Activated T-cell treated with anti-CD3 and anti-CD28 coated beads, Interleukin-2, amount 50 U/mL, for 72 hours (primary cell): Measurements from ENCODE around the gene TOP1. TPM values are rescaled to one million over a fixed set of nuclear protein-coding genes. Genes with fewer than 3 reads are reported as not detected.
A peak's percentile ranks its signal among the peaks of the same experiment; 100 is the strongest.

Source experiments
- ATAC-seq, 2 donors: fragments of 150-1000 bp; cut with Tn5 transposase; replicated peaks in 1 of 2; 2 replicates each; pipeline ENCODE4 v1.10.0; 2021; ENCODE audit warnings: moderate library complexity in 2 of 2, mild to moderate bottlenecking in 1 of 2
- DNase-seq, 2 donors: peaks; one replicate each; pipeline ENCODE4 v3.0.0; 2021 to 2022; ENCODE audit warnings: mixed read lengths in 1 of 2
- H3K27ac Mint-ChIP-seq: one replicate; pipeline ENCODE4 v1.8.0; 2022; ENCODE audit warnings: mild to moderate bottlenecking, moderate library complexity, mixed read lengths
- H3K27me3 Mint-ChIP-seq: one replicate; pipeline ENCODE4 v1.8.0; 2022; ENCODE audit warnings: low read depth, mixed read lengths
- H3K36me3 Mint-ChIP-seq, 2 donors: one replicate each; pipeline ENCODE4 v1.8.0; 2022; ENCODE audit warnings: mixed read lengths in 2 of 2, mild to moderate bottlenecking in 1 of 2; ENCODE audit not compliant: insufficient read depth in 2 of 2
- H3K4me1 Mint-ChIP-seq: one replicate; pipeline ENCODE4 v1.8.0; 2022; ENCODE audit warnings: low read depth, mixed read lengths
- H3K4me3 Mint-ChIP-seq, 2 donors: one replicate each; pipeline ENCODE4 v1.8.0; 2022; ENCODE audit warnings: mild to moderate bottlenecking in 2 of 2, mixed read lengths in 2 of 2, moderate library complexity in 2 of 2
- H3K9me3 Mint-ChIP-seq, 2 donors: one replicate each; pipeline ENCODE4 v1.8.0; 2022; ENCODE audit warnings: mixed read lengths in 2 of 2
- total RNA-seq, 2 donors: library from RNA; stranded (reverse); gene quantifications; one replicate each; pipeline ENCODE4 v1.2.3, GENCODE V29; 2022

The TOP1 gene
- total RNA-seq, 2 donors from 2014 or later, result 78.7 to 86.1 TPM

GRCh38 chr20:41047279-41047974 lies 18.8 kb downstream of the TOP1 start:
- peak overlapping the region; percentile 55 to 80 for H3K4me3 Mint-ChIP-seq
- H3K9me3 Mint-ChIP-seq, result no peaks in the 10 kb centered on the region
- H3K27ac Mint-ChIP-seq, result peak overlapping the region; percentile 96
- peaks cover 95% of the 10 kb centered on the region for H3K4me1 Mint-ChIP-seq
- peaks cover 0 to 6% of the 10 kb centered on the region in 2 donors for H3K36me3 Mint-ChIP-seq
- ATAC-seq (peak; percentile 57 to 71), DNase-seq (no peak)
- H3K27me3 Mint-ChIP-seq, result no peaks in the 10 kb centered on the region

- peak; percentile 50 to 63 for ATAC-seq
- H3K4me3 Mint-ChIP-seq, result peak overlapping the region; percentile 55 to 80
These were observed 19.3 kb downstream of the TOP1 start for GRCh38 chr20:41047975-41048305.

GRCh38 chr20:41048461-41049301 lies 20.1 kb downstream of the TOP1 start:
- Mint-ChIP-seq H3K4me3 (peak overlapping the region; percentile 55 to 80), H3K27me3 (no peaks in the 10 kb centered on the region), H3K9me3 (peaks cover 2% of the 10 kb centered on the region in 2 donors), H3K4me1 (peaks cover 95% of the 10 kb centered on the region), H3K36me3 (peaks cover 2 to 7% of the 10 kb centered on the region in 2 donors), H3K27ac (peak overlapping the region; percentile 96)
- DNase-seq (no peak), ATAC-seq (no peak)

More at GRCh38 chr20:41047975-41048305, 19.3 kb downstream of the TOP1 start:
- DNase-seq, result no peak
- Mint-ChIP-seq H3K4me1 (peaks cover 95% of the 10 kb centered on the region), H3K27ac (peak overlapping the region; percentile 96), H3K36me3 (peaks cover 0 to 5% of the 10 kb centered on the region in 2 donors), H3K27me3 (no peaks in the 10 kb centered on the region), H3K9me3 (no peaks in the 10 kb centered on the region)

- peaks cover 7 to 10% of the 10 kb centered on the region in 2 donors for H3K36me3 Mint-ChIP-seq
- H3K27ac Mint-ChIP-seq, result peak overlapping the region; percentile 76
- H3K27me3 Mint-ChIP-seq, result no peaks in the 10 kb centered on the region
- DNase-seq, result no peak
- H3K4me1 Mint-ChIP-seq, result peaks cover 98% of the 10 kb centered on the region
- H3K9me3 Mint-ChIP-seq, result peaks cover 2 to 6% of the 10 kb centered on the region in 2 donors
- no peak for ATAC-seq
- peak overlapping the region; percentile 55 to 80 for H3K4me3 Mint-ChIP-seq
These were observed 20.8 kb downstream of the TOP1 start for GRCh38 chr20:41049451-41049850.

GRCh38 chr20:41050361-41051008 lies 21.9 kb downstream of the TOP1 start:
- no peak for DNase-seq
- Mint-ChIP-seq H3K4me3 (peak overlapping the region; percentile 55 to 80), H3K27me3 (no peaks in the 10 kb centered on the region), H3K27ac (peak overlapping the region; percentile 76), H3K4me1 (peaks cover 100% of the 10 kb centered on the region), H3K9me3 (peaks cover 2 to 6% of the 10 kb centered on the region in 2 donors), H3K36me3 (peaks cover 7 to 13% of the 10 kb centered on the region in 2 donors)
- ATAC-seq, result no peak

GRCh38 chr20:41051009-41051825 lies 22.6 kb downstream of the TOP1 start:
- DNase-seq (no peak), ATAC-seq (no peak)
- peak overlapping the region; percentile 64 for H3K27ac Mint-ChIP-seq
- H3K27me3 Mint-ChIP-seq, result no peaks in the 10 kb centered on the region
- peaks cover 2 to 6% of the 10 kb centered on the region in 2 donors for H3K9me3 Mint-ChIP-seq
- peak overlapping the region; percentile 16 to 24 for H3K4me3 Mint-ChIP-seq
- H3K36me3 Mint-ChIP-seq, result peaks cover 9 to 16% of the 10 kb centered on the region in 2 donors
- peaks cover 99% of the 10 kb centered on the region for H3K4me1 Mint-ChIP-seq

GRCh38 chr20:41052742-41053419 lies 24.3 kb downstream of the TOP1 start:
- no peaks in the 10 kb centered on the region for H3K27me3 Mint-ChIP-seq
- H3K4me1 Mint-ChIP-seq, result peaks cover 89% of the 10 kb centered on the region
- peak overlapping the region in 1 of 2 donors; percentile 37 for H3K4me3 Mint-ChIP-seq
- peaks cover 9 to 16% of the 10 kb centered on the region in 2 donors for H3K36me3 Mint-ChIP-seq
- ATAC-seq, result no peak
- H3K9me3 Mint-ChIP-seq, result peaks cover 2 to 6% of the 10 kb centered on the region in 2 donors
- no peak for DNase-seq
- no peak overlapping the region for H3K27ac Mint-ChIP-seq

- ATAC-seq (no peak), DNase-seq (no peak)
- Mint-ChIP-seq H3K36me3 (peaks cover 9 to 16% of the 10 kb centered on the region in 2 donors), H3K27me3 (no peaks in the 10 kb centered on the region), H3K9me3 (peaks cover 2 to 6% of the 10 kb centered on the region in 2 donors), H3K4me3 (no peak overlapping the region), H3K4me1 (peaks cover 84% of the 10 kb centered on the region), H3K27ac (no peak overlapping the region)
These were observed 25.6 kb downstream of the TOP1 start for GRCh38 chr20:41054070-41054846.

GRCh38 chr20:41054847-41055230 lies 26.2 kb downstream of the TOP1 start:
- no peak for DNase-seq
- Mint-ChIP-seq H3K4me1 (peaks cover 78% of the 10 kb centered on the region), H3K27ac (no peak overlapping the region), H3K9me3 (peaks cover 2 to 6% of the 10 kb centered on the region in 2 donors), H3K4me3 (no peak overlapping the region), H3K27me3 (no peaks in the 10 kb centered on the region), H3K36me3 (peaks cover 9 to 16% of the 10 kb centered on the region in 2 donors)
- no peak for ATAC-seq

- peak overlapping the region; percentile 48 for H3K27ac Mint-ChIP-seq
- H3K36me3 Mint-ChIP-seq, result peaks cover 9 to 16% of the 10 kb centered on the region in 2 donors
- DNase-seq (no peak), ATAC-seq (no peak)
- no peaks in the 10 kb centered on the region for H3K27me3 Mint-ChIP-seq
- H3K9me3 Mint-ChIP-seq, result peaks cover 2 to 6% of the 10 kb centered on the region in 2 donors
- peak overlapping the region in 1 of 2 donors; percentile 29 for H3K4me3 Mint-ChIP-seq
- H3K4me1 Mint-ChIP-seq, result peaks cover 70% of the 10 kb centered on the region
These were observed 27.1 kb downstream of the TOP1 start for GRCh38 chr20:41055679-41056078.

GRCh38 chr20:41057999-41058673 lies 29.5 kb downstream of the TOP1 start:
- Mint-ChIP-seq H3K9me3 (peaks cover under 1 to 6% of the 10 kb centered on the region in 2 donors), H3K4me3 (no peak overlapping the region), H3K27me3 (no peaks in the 10 kb centered on the region), H3K27ac (peak overlapping the region; percentile 50), H3K36me3 (peaks cover 13 to 23% of the 10 kb centered on the region in 2 donors), H3K4me1 (peaks cover 49% of the 10 kb centered on the region)
- DNase-seq (peak in 1 of 2 donors; percentile 15), ATAC-seq (peak; percentile 84 to 97)
